HG02884 (cell line): ENCODE results near the gene CCDC61.

Experiments used
- ATAC-seq: cut with Tn5 transposase; IDR thresholded peaks from one replicate; pipeline ENCODE4 v1.9.1; 2021; ENCODE audit warnings: mild to moderate bottlenecking, moderate library complexity; ENCODE audit not compliant: unreplicated experiment

Gene CCDC61, protein sequence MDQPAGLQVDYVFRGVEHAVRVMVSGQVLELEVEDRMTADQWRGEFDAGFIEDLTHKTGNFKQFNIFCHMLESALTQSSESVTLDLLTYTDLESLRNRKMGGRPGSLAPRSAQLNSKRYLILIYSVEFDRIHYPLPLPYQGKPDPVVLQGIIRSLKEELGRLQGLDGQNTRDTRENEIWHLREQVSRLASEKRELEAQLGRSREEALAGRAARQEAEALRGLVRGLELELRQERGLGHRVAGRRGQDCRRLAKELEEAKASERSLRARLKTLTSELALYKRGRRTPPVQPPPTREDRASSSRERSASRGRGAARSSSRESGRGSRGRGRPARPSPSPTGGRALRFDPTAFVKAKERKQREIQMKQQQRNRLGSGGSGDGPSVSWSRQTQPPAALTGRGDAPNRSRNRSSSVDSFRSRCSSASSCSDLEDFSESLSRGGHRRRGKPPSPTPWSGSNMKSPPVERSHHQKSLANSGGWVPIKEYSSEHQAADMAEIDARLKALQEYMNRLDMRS

GRCh38 chr19:45994998-45995714 is at the start of gene CCDC61:
Gene CCDC61 (plus strand): TSS chr19:45995467. CDS start chr19:46003019, 7,552 bp downstream.
- peak; percentile 96 for ATAC-seq

DNA sequence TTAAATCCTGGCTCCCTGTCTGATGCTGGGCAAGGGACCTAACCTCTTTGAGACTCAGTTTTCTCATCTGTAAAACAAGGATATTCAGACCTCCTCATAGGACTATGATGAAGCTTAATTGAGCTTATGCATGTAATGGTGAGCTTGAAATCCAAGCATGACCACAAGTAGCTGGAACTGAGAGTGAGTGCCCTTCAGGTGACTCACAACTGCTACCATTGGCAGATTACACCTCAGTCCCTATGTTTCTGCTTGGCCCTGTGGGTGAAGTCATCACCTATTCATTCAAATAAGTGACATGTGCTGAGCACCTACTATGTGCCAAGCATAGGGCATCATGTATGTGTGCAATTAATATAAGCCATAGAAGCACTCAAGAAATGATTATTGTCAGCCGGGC is 47.3 kb upstream of the CCDC61 start:
- no peak for ATAC-seq

- no peak for ATAC-seq
Measured at GRCh38 chr19:45952341-45952685, 43.0 kb upstream of the CCDC61 start.

DNA sequence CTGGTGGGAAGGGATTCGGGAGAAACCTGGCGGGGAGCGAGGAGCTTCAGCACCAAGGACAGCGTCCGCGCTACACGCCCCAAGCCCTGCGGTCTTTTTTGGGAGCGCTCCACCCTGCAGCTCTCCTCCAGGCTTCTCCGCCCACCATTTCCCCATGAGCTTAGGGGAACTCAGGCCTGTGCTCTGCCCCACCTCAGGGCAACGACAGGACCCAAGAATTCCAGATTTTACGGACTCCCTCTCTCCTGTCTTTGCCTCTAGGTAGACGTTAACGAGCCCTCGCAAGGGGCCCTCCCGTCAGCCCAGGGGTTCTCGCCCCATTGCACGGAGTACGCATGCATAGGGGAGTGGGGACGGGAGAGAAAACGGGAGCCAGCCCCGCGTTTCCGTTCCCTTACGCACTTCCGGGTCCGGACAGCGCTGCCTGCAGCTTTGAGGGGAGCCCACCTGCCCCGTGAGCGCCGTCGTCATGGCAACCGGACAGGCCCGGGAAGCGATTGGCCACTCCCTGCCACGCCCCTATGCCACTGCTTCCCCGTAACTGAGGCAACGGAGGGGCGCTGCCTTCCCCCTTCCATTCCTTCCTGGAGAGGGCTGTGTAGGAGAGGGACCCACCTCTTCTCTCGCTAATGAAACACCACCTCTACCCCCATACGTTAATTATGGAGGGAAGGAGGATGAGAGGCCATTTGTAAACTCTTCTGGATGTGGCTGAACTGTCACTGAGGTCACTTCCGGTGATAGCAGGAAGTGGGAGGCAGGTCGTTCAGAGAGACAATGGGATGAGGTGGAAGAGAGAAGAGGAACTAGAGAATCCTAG is 42.4 kb upstream of the CCDC61 start:
- no peak for ATAC-seq

DNA sequence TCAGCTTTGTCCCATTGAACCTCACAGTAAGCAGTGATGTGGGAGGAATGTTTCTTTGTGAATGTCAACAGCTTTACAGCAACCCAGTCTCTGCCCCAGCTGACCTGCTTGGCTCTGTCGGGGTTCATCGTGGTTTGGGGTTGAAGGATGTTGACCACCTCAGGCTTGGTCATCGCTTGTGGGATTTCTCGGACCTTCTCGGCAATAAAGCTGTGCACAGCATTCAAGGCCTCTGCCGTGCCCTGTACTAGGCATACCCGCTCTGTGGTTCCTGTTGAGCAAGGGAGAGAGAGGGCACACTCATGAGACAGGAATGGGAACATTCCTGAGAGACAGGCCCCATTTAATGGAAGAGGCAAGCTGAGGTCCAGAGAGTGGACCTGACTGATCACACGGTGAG is 41.6 kb upstream of the CCDC61 start:
- ATAC-seq, result no peak

GRCh38 chr19:45954156-45954555 is 41.1 kb upstream of the CCDC61 start:
- ATAC-seq, result no peak

GRCh38 chr19:45955905-45956608 is 39.2 kb upstream of the CCDC61 start:
- no peak for ATAC-seq

DNA sequence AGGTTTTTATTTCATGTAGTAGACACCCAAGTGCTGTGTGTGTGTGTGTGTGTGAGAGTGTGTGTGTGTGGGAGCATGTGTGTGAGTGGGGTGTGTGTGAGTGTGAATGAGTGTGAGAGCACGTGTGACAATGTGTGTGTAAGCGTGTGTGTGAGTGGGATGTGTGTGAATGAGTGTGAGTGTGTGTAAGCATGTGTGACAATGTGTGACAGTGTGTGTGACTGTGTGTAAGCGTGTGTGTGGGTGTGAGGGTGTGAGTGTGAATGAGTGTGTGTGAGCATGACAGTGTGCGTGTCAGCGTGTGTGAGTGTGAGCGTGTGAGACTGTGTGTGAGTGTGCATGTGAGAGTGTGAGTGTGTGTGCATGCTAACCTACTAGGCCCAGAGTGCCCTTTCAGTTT is 36.9 kb upstream of the CCDC61 start:
- ATAC-seq, result no peak

DNA sequence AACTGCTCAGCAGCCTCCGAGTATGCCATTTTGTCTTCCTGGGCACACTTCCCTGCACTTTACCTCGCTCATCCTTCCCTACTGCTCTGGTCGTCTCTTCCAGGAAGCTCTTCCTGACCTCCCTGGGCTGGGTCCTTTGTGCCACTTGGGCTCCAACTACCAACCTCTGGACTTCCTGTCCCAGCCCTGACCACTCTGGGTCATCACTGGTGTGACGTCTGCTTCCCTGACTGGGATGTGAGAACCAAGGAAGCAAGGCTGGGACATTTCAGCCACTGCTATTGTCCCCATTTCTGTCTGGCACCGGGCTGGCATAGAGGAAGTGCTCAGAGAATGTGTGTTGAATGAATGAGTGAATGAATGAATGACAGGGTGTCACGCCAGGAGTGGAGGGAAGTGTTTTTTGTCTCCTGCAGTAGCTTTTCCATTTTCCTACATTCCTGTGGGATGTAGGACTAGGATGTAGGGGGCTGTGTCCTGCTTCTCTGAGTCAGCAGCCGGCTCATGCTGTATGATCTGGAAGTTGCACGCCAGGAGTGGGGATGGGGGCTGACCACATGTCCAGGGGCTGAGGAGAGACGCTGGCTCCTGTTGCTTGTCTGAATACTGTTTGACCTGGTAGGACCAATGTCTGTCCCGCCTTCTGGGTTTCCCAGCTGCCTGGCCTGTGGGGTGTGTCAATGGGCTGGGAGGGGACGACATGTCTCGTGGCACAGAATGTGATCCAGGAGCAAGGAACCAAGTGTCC is 36.3 kb upstream of the CCDC61 start:
- no peak for ATAC-seq

DNA sequence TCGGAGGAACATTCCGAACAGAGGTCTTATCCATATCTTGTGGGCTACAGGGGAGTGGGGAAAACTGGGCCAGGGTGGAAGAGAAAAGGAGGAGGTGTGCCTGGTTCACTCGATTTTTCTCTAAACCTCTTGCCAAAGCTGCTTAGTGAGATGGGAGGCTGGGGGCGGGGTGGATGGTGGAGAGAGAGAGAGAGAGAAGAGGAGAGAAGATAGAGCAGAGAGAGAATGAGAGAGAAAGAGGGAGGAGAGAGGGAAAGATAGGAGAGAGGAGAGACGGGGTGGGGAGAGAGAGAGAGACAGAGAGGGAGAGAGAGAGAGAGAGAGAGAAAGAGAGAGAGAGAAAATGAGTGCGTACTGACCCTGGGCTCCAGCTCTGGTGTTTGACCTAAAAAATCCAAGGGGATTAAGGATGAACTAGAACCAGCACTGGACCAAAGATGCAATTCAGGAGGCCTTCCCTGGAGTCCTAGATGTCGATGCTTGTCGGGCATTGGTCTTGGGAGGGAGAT is 35.7 kb upstream of the CCDC61 start:
- ATAC-seq, result no peak

DNA sequence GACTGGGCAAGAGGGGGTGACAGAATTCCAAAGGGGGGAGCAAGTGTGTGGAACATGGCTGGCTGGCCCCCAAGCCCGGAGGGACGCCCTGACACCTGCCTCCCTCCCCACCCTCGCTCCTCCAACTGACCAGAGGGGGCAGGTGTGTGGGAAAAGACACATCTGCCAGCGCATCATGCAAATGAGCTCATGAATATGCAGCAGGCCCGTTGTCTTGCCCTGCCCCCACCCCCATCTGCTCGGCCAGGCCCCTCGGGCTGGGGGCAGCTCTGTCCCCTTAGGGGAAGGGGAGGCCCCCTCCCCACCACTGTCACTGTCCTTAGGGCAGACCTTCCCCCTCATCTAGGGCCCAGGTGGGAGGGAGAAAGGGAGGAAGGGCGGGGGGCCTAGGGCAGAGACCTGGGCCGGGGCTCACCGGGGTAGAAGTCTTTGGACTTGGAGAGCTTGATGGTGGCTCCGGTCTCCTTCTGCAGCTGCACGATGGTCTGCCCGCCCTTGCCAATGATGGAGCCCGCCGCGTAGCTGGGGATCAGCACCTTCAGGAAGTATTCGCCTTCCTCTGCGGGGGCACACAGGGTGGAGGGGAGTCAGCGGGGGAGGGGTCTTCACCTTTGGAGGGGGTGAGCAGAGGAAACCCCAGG is 34.6 kb upstream of the CCDC61 start:
- ATAC-seq, result no peak

- no peak for ATAC-seq
Measured at GRCh38 chr19:45962021-45962420, 33.2 kb upstream of the CCDC61 start.

- no peak for ATAC-seq
Measured at GRCh38 chr19:45967246-45967645, 28.0 kb upstream of the CCDC61 start.

GRCh38 chr19:45968626-45969025 is 26.6 kb upstream of the CCDC61 start:
- ATAC-seq, result no peak

DNA sequence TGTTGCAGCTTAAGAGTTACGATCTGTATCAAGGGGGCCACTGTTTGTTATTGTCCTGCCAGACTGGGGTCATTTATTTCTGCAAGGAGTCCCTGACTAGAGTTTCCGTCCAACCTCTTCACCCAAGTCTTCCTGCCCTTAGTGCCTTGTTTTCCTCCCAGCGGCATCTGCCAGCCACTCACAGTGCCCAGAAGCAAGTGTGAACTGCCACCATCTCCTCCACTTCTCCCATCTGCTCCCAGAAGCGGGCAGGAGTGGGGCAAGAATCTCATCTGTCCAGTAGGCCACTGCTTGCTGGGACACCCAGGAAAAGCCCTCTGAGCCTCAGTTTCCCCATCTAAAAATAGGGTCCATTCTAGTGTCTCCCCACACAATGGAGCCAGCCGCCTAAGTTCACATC is 25.6 kb upstream of the CCDC61 start:
- no peak for ATAC-seq

DNA sequence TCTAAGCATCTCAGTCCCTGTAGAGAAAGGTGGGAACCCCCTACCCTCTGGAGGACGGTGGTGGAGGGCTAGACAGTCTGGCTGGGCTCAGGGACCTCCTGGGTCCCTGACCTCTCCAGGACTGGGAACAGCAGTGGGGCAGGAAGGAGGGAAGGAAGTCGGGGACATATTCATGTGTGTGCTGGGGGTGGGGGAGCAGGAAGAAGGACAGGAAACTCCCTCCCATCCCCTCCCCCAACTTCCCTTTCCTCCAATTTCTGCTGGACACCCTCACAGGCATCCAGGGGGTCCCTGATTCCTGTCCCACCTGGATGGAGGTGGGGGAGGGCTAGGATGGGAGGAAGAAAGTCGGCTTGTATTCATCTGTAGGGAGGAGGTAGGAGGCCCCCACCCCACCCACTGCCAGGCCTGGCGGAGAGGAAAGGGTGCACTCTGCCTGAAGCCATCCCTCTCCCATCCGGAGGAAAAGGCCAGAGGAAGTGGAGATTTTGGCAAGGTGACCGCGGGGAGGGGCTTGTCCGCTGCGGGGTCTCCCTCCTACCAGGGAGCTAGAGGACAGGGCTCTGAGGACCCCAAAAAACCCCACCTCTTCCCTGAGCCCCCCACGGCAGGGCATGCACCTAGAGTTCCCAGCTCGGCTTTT is 23.9 kb upstream of the CCDC61 start:
- ATAC-seq, result no peak

DNA sequence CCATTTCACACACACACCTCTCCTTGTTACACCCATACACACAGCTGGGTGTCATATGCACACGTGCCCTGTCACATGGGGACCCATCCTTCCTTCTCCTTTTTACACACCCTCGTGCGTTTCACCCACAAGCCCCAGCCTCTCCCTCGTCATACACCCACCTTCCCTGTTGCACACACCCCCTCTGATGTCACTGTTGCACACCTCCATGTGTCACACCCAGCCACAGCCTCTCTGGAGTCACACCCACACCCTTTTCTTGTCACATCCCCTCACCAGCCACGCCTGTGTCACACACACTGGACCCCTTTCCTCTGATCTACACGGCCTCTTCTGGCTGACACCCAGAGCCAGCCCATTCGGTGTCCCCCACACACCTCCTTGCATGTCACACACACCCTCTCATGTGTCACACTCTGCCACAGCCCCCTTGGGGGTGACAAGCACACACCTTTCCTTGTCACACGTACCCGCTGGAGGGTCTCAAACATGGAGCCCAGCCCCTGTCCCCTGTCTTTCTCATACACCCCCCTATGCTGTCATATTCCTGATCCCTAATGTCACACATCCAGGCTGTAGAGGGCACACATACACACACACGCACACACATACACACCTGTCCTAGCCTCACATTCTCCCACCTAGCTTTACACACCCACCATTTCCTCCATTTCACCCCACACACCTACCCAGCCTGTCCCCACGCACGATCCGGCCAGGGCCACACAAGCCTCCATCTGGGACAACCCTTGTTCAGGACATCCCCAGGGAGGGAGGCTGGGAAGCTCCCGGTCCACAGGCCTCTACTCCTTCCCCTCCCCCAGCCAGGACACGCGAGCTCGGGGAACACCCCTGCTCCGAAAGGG is 23.0 kb upstream of the CCDC61 start:
- ATAC-seq, result no peak

DNA sequence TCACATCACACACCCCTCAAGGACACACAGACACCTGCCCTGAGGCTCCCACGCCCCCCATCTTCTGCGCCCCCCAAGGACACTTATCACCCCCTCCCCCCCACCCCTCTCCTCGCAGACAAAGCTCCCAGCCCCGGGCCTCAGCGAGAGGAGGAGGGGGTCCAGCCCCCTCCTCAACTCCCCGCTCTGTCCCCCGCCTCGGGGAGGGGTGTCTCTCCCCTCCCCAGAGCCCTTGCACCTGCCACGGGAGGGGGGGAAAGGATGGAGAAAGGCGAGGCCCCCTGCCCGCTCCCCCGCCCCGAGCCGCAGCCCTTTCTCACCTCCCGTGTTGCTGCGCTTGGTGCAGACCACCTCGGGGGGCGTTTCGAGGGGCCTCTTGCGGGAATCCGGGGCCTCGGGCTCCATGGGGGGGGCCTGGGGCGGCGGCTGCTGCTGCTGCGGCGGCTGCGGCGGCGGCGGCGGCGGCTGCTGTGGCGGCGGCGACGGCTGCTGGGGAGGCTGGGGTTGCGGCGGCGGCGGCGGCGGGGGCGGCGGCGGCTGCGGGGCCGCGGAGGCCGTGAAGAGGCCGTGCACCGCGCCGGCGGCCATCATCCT is 22.2 kb upstream of the CCDC61 start:
- ATAC-seq, result no peak
